ENCODE data around the gene IL12RB1. TPM values are rescaled to one million over a fixed set of nuclear protein-coding genes. Genes with fewer than 3 reads are reported as not detected.
A peak's percentile ranks its signal among the peaks of the same experiment; 100 is the strongest.

IL12RB1 gene
- total RNA-seq, 1 experiment from 2014 or later: 0.36 TPM

GRCh38 chr19:18126097-18126496 is 39.4 kb upstream of the IL12RB1 start:
- intact Hi-C loops (cut with micrococcal nuclease; ENCODE audit: unreplicated experiment) (no loop called here), in situ Hi-C loops (cut with HindIII; ENCODE audit: low pct_unique_long_range_greater_than_20kb, low sequenced_read_pairs) (no loop called here)
- no peak overlapping the region for H3K4me3 ChIP-seq (ENCODE audit: low read depth in 2 of 2, low read length in 2 of 2)
- ATAC-seq (no peak), DNase-seq (ENCODE audit: low read depth, low spot score) (no peak)
- H3K9me3 ChIP-seq (ENCODE audit: control insufficient read depth, insufficient read depth, low read depth, low read length): no peaks in the 10 kb centered on the region
- TF ChIP-seq POLR2AphosphoS5 (IDR thresholded peaks at IDR 0.05; ENCODE audit: low read depth, low read length) (no peak), REST (IDR thresholded peaks at IDR 0.05; ENCODE audit: insufficient read depth in 1 of 2, low read depth in 2 of 2, low read length in 1 of 2) (no peak), TCF7L2 (IDR thresholded peaks at IDR 0.05; ENCODE audit: low read depth, low read length) (no peak), CTCF (IDR thresholded peaks at IDR 0.05) (no peak), SIN3A (IDR thresholded peaks at IDR 0.05; ENCODE audit: borderline replicate concordance, insufficient read depth, low read depth, low read length) (no peak)
- H3K27me3 ChIP-seq (ENCODE audit: control insufficient read depth, insufficient read depth, low read length): no peaks in the 10 kb centered on the region
- no peaks in the 10 kb centered on the region for H3K4me1 ChIP-seq (ENCODE audit: control insufficient read depth, insufficient read depth, low read length)
- H3K36me3 ChIP-seq (ENCODE audit: control insufficient read depth, insufficient read depth, low read length): no peaks in the 10 kb centered on the region
- CTCF ChIA-PET: interaction anchor here (0.6 kb wide), 1 partner anchor 118 kb away, joined by 5 read pairs; the partner anchor contains the start of gene ARRDC2
- POLR2A ChIA-PET: no interaction called here
- H3K27ac ChIP-seq (ENCODE audit: low read length): no peak overlapping the region
- TSS peak; percentile 55 for BruUV-seq (replicated peaks)

- no peak for TF ChIP-seq TCF7L2 (IDR thresholded peaks at IDR 0.05; ENCODE audit: low read depth, low read length)
- no peak for DNase-seq (ENCODE audit: low read depth, low spot score)
- intact Hi-C loops (cut with micrococcal nuclease; ENCODE audit: unreplicated experiment): no loop called here
- no peaks in the 10 kb centered on the region for H3K36me3 ChIP-seq (ENCODE audit: control insufficient read depth, insufficient read depth, low read length)
- H3K4me3 ChIP-seq (ENCODE audit: low read depth in 2 of 2, low read length in 2 of 2): no peak overlapping the region
- no TSS peak for BruUV-seq (replicated peaks)
- no peak overlapping the region for H3K27ac ChIP-seq (ENCODE audit: low read length)
- ATAC-seq: no peak
- in situ Hi-C loops (cut with HindIII; ENCODE audit: low pct_unique_long_range_greater_than_20kb, low sequenced_read_pairs): no loop called here
- peaks cover 3% of the 10 kb centered on the region; the same call in 1 of the 2 replicates for H3K4me1 ChIP-seq (ENCODE audit: control insufficient read depth, insufficient read depth, low read length)
- CTCF ChIA-PET: no interaction called here
- H3K27me3 ChIP-seq (ENCODE audit: control insufficient read depth, insufficient read depth, low read length): no peaks in the 10 kb centered on the region
- POLR2A ChIA-PET: no interaction called here
- no peaks in the 10 kb centered on the region for H3K9me3 ChIP-seq (ENCODE audit: control insufficient read depth, insufficient read depth, low read depth, low read length)
These were observed 37.1 kb upstream of the IL12RB1 start for GRCh38 chr19:18123819-18124218.

- ChIA-PET POLR2A (no interaction called here), CTCF (no interaction called here)
- peaks cover 7% of the 10 kb centered on the region for H3K4me1 ChIP-seq (ENCODE audit: control insufficient read depth, insufficient read depth, low read length)
- in situ Hi-C loops (cut with HindIII; ENCODE audit: low pct_unique_long_range_greater_than_20kb, low sequenced_read_pairs) (no loop called here), intact Hi-C loops (cut with micrococcal nuclease; ENCODE audit: unreplicated experiment) (no loop called here)
- H3K4me3 ChIP-seq (ENCODE audit: low read depth in 2 of 2, low read length in 2 of 2): no peak overlapping the region
- no peaks in the 10 kb centered on the region for H3K9me3 ChIP-seq (ENCODE audit: control insufficient read depth, insufficient read depth, low read depth, low read length)
- no TSS peak for BruUV-seq (replicated peaks)
- no peak for ATAC-seq
- no peaks in the 10 kb centered on the region for H3K27me3 ChIP-seq (ENCODE audit: control insufficient read depth, insufficient read depth, low read length)
- H3K27ac ChIP-seq (ENCODE audit: low read length): no peak overlapping the region
- TF ChIP-seq SIN3A (IDR thresholded peaks at IDR 0.05; ENCODE audit: borderline replicate concordance, insufficient read depth, low read depth, low read length): no peak
- no peak for TF ChIP-seq TCF7L2 (IDR thresholded peaks at IDR 0.05; ENCODE audit: low read depth, low read length)
- TF ChIP-seq REST (IDR thresholded peaks at IDR 0.05; ENCODE audit: insufficient read depth in 1 of 2, low read depth in 2 of 2, low read length in 1 of 2): no peak
- TF ChIP-seq CTCF (IDR thresholded peaks at IDR 0.05): no peak
- TF ChIP-seq POLR2AphosphoS5 (IDR thresholded peaks at IDR 0.05; ENCODE audit: low read depth, low read length): no peak
- no peaks in the 10 kb centered on the region for H3K36me3 ChIP-seq (ENCODE audit: control insufficient read depth, insufficient read depth, low read length)
- no peak for DNase-seq (ENCODE audit: low read depth, low spot score)
These were observed 36.4 kb upstream of the IL12RB1 start for GRCh38 chr19:18122860-18123795.
